Measurements from ENCODE around the gene TXNRD2. TPM values are rescaled to one million over a fixed set of nuclear protein-coding genes. Genes with fewer than 3 reads are reported as not detected.
A peak's percentile ranks its signal among the peaks of the same experiment; 100 is the strongest.

TXNRD2 gene
- total RNA-seq, 1 experiment from 2014 or later: 22.4 TPM

DNA sequence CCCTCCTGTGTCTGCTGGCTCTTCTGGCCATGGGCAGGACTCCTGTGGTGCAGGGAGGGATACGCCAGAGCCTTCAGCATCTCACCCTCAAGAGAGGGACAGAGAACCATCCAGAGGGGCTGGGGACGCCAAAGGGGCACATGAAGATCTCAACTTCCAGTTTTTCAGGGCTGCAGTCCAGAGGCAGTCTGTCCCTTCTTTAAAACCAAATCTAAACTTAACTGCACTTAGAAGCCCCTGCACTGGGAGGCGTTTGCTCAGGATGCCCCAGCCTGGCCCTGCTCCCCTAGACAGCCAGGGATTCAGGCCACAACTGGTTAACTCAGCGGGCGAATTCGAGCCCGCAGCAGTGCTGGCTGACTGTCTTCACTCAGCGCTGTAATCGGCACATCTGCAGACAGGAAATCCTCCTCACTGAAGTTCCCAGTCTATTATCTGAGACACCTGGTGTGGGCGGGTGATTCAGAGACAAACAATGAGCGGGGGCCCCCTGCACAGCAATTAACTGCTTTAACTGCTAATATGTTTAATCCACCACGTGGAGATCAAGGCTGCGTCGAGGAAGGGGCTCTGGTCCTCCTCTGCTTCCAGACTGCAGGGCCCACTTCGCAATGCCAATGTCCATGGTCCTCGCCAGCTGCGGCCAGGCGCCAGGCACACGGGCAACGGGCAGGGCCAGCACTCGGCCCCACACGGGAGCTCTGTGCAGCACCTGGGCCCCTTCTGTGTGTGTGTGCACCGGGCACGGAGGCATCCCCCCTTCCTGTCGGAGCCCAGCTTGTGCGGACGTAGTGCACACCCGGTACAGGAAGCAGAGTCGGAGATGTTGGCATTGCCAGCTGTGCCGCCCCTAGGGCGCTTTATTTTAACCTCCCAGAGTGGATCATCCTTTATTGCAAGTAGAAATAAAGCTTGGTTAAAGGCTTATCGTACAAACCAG, 50.0 kb downstream of the TXNRD2 start:
- BruUV-seq (replicated peaks): no TSS peak
- POLR2A ChIA-PET (ENCODE audit: unreplicated experiment): no interaction called here
- no peak overlapping the region for H3K27ac ChIP-seq
- H3K4me3 ChIP-seq: no peak overlapping the region
- no peak overlapping the region for H3K4me2 ChIP-seq
- H3K9me2 ChIP-seq (ENCODE audit: insufficient read depth): no peaks in the 10 kb centered on the region
- DNase-seq: peak in 1 of 2 experiments; percentile 38
- H2AFZ ChIP-seq: no peak overlapping the region
- no peaks in the 10 kb centered on the region for H3K9me3 ChIP-seq (ENCODE audit: insufficient read depth, low read depth)
- H4K20me1 ChIP-seq (ENCODE audit: insufficient read depth): no peaks in the 10 kb centered on the region
- H3K4me1 ChIP-seq (replicated peaks; ENCODE audit: insufficient read depth): peaks cover 12% of the 10 kb centered on the region
- H3F3A ChIP-seq (ENCODE audit: insufficient read depth, low read depth): peaks cover 8% of the 10 kb centered on the region; the same call in 1 of the 2 replicates
- H3K79me2 ChIP-seq (ENCODE audit: low read depth): no peaks in the 10 kb centered on the region
- H3K27me3 ChIP-seq (ENCODE audit: insufficient read depth, low read depth): no peaks in the 10 kb centered on the region
- CTCF ChIA-PET: no interaction called here
- intact Hi-C loops (cut with micrococcal nuclease; ENCODE audit: unreplicated experiment): loop anchor here (1.0 kb wide), 1 partner anchor 10 kb away; no protein-coding TSS in a partner anchor
- no peaks in the 10 kb centered on the region for H3K36me3 ChIP-seq (ENCODE audit: low read depth)
- no peak for TF ChIP-seq CTCF (conservative IDR thresholded peaks at IDR 0.05)
- TF ChIP-seq EZH2 (IDR thresholded peaks at IDR 0.05; ENCODE audit: low read depth): no peak

- ChIA-PET POLR2A (ENCODE audit: unreplicated experiment) (no interaction called here), CTCF (no interaction called here)
- H3K4me2 ChIP-seq: no peak overlapping the region
Observed at GRCh38 chr22:19890502-19891316, 50.9 kb downstream of the TXNRD2 start.

More at GRCh38 chr22:19890502-19891316, 50.9 kb downstream of the TXNRD2 start:
- Histone ChIP-seq H3K79me2 (ENCODE audit: low read depth) (no peaks in the 10 kb centered on the region), H3K27ac (no peak overlapping the region), H3K9me3 (ENCODE audit: insufficient read depth, low read depth) (no peaks in the 10 kb centered on the region), H3K4me1 (replicated peaks; ENCODE audit: insufficient read depth) (peaks cover 14% of the 10 kb centered on the region), H2AFZ (no peak overlapping the region), H3K27me3 (ENCODE audit: insufficient read depth, low read depth) (no peaks in the 10 kb centered on the region), H3K9me2 (ENCODE audit: insufficient read depth) (no peaks in the 10 kb centered on the region), H3K4me3 (no peak overlapping the region), H3K36me3 (ENCODE audit: low read depth) (no peaks in the 10 kb centered on the region), H3F3A (ENCODE audit: insufficient read depth, low read depth) (peaks cover 8% of the 10 kb centered on the region; the same call in 1 of the 2 replicates), H4K20me1 (ENCODE audit: insufficient read depth) (no peaks in the 10 kb centered on the region)
- no TSS peak for BruUV-seq (replicated peaks)
- TF ChIP-seq CTCF (conservative IDR thresholded peaks at IDR 0.05) (no peak), EZH2 (IDR thresholded peaks at IDR 0.05; ENCODE audit: low read depth) (no peak)
- no peak for DNase-seq
- intact Hi-C loops (cut with micrococcal nuclease; ENCODE audit: unreplicated experiment): loop anchor here (1.0 kb wide), 1 partner anchor 9 kb away; no protein-coding TSS in a partner anchor

Data from PC-9 (cell line).